ENCODE data around the gene INPP5A.

The INPP5A gene

DNA sequence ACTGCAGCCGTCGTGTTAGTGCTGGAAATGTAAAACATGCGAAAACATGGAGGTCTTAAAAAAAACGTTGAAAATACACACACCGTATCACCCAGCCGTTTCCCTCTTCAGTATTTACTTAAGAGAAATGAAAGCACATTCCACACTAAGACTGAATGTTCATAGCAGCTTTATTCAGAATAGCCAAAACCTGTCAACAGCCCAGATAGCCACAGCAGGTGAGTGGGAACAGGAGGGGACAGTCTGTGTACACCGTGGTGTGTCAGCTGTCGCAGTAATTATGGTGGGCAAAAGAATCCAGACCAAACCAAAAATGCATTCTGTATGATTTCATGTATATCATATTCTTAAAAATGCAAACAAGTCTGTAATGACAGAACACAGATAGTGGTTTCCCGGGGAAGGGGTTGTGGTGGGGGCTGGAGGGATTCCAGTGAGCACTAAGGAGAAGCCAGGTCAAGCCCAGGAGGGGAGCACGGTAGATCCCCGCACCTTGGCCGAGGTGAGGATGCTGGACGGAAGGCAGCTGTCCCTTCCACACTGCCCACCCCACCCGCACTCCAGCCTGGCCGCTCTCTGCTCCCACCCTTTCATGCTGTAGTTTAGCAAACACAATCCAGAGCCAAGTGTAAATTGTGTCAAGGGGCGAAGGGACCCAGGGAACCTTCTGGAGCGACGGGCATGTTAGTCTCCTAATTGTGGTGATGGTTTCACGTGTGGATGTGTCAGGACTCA, 124.8 kb downstream of the INPP5A start:
- TF ChIP-seq, protein P1, sequence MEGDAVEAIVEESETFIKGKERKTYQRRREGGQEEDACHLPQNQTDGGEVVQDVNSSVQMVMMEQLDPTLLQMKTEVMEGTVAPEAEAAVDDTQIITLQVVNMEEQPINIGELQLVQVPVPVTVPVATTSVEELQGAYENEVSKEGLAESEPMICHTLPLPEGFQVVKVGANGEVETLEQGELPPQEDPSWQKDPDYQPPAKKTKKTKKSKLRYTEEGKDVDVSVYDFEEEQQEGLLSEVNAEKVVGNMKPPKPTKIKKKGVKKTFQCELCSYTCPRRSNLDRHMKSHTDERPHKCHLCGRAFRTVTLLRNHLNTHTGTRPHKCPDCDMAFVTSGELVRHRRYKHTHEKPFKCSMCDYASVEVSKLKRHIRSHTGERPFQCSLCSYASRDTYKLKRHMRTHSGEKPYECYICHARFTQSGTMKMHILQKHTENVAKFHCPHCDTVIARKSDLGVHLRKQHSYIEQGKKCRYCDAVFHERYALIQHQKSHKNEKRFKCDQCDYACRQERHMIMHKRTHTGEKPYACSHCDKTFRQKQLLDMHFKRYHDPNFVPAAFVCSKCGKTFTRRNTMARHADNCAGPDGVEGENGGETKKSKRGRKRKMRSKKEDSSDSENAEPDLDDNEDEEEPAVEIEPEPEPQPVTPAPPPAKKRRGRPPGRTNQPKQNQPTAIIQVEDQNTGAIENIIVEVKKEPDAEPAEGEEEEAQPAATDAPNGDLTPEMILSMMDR (IDR thresholded peaks at IDR 0.05; ENCODE audit: low read length): no peak
- TF ChIP-seq EZH2 (optimal IDR thresholded peaks at IDR 0.05; ENCODE audit: low read depth, low read length) (no peak), EZH2phosphoT487 (IDR thresholded peaks at IDR 0.05; ENCODE audit: low read length) (no peak)
- DNase-seq: no peak
- H3F3A ChIP-seq (ENCODE audit: insufficient read depth, low read length): no peaks in the 10 kb centered on the region

DNA sequence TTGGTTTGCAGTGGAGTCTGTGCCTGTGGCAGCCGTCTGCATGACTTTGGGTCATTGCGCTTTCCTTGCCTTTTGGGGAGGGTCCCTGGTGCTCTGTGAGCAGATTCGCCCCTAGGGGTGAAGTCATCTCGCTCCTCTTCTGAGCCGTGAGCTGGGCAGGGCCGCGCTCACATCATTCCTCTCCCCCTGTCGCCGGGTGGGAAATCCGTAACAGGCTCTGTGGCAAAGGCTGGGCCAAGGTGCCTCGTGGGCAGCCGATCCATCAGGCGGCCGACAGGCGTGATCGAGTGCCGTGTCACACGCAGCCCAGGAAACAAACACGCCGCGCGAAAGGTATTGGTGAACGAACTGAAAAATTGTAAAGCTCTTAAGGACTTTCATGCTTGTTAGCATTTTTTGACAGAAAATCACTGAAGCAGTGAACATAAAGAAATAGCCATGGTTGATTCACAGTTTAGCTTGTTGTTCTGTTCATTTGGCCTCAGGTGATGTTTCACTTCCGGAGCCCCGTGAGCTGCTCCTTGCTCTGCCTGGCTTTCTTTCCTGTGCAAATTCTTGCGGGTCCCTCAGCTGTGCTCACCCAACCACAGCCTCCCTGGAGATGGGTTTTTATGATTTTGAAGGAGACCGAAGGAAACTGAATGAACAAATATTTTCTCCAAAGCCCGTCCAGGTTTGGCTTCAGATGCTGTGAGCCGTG, 126.2 kb downstream of the INPP5A start:
- no peaks in the 10 kb centered on the region for H3K27me3 ChIP-seq (replicated peaks; ENCODE audit: insufficient read depth, low read length)
- no peak overlapping the region for H2AFZ ChIP-seq (ENCODE audit: low read length)
- H4K20me1 ChIP-seq (ENCODE audit: insufficient read depth, low read length): no peaks in the 10 kb centered on the region
- H3K27ac ChIP-seq (ENCODE audit: low read length): no peak overlapping the region
- no peaks in the 10 kb centered on the region for H3K36me3 ChIP-seq (replicated peaks; ENCODE audit: insufficient read depth, low read length)
- no peaks in the 10 kb centered on the region for H3K9me3 ChIP-seq (replicated peaks; ENCODE audit: insufficient read depth, low read length)
- no peaks in the 10 kb centered on the region for H3F3A ChIP-seq (ENCODE audit: insufficient read depth, low read length)
- no peak overlapping the region for H3K4me3 ChIP-seq (ENCODE audit: low read length)
- H3K9ac ChIP-seq (ENCODE audit: low read length): no peak overlapping the region
- no peak for DNase-seq
- TF ChIP-seq EZH2phosphoT487 (IDR thresholded peaks at IDR 0.05; ENCODE audit: low read length) (no peak), EZH2 (optimal IDR thresholded peaks at IDR 0.05; ENCODE audit: low read depth, low read length) (no peak)
- TF ChIP-seq, protein P1 (IDR thresholded peaks at IDR 0.05; ENCODE audit: low read length): no peak
- no peak overlapping the region for H3K4me2 ChIP-seq (ENCODE audit: low read depth, low read length)
- no peaks in the 10 kb centered on the region for H3K9me2 ChIP-seq (replicated peaks; ENCODE audit: insufficient read depth, low read length)
- H3K4me1 ChIP-seq (ENCODE audit: low read length): no peaks in the 10 kb centered on the region
- no peaks in the 10 kb centered on the region for H3K79me2 ChIP-seq (ENCODE audit: low read length)

More for the DNA sequence above, 124.8 kb downstream of the INPP5A start:
- Histone ChIP-seq H3K4me1 (ENCODE audit: low read length) (no peaks in the 10 kb centered on the region), H3K79me2 (ENCODE audit: low read length) (no peaks in the 10 kb centered on the region), H3K4me3 (ENCODE audit: low read length) (no peak overlapping the region), H3K9ac (ENCODE audit: low read length) (no peak overlapping the region), H3K4me2 (ENCODE audit: low read depth, low read length) (no peak overlapping the region), H3K9me2 (replicated peaks; ENCODE audit: insufficient read depth, low read length) (no peaks in the 10 kb centered on the region), H3K27ac (ENCODE audit: low read length) (no peak overlapping the region), H2AFZ (ENCODE audit: low read length) (no peak overlapping the region), H3K9me3 (replicated peaks; ENCODE audit: insufficient read depth, low read length) (no peaks in the 10 kb centered on the region), H4K20me1 (ENCODE audit: insufficient read depth, low read length) (no peaks in the 10 kb centered on the region), H3K36me3 (replicated peaks; ENCODE audit: insufficient read depth, low read length) (no peaks in the 10 kb centered on the region), H3K27me3 (replicated peaks; ENCODE audit: insufficient read depth, low read length) (no peaks in the 10 kb centered on the region)

DNA sequence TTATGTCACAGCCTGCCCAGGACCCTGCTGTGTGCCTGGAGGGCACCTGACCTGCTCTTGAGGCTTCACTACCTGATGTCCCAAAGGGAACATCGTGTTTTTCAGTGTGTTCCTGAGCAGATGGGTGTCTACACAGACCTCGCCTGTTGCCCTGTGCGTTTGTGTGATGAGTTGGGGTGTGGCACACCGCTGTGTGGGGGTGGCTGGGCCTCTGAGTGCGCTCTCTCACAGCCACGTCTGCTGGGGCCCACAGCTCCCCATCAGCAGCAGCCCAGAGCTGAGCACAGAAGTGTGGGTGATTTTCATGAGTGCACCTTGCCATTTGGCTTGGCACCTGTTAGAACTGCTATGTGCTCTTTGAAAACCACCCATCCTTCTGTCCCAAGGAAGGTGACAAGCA, 126.8 kb downstream of the INPP5A start:
- Histone ChIP-seq H3K4me3 (ENCODE audit: low read length) (no peak overlapping the region), H3K79me2 (ENCODE audit: low read length) (no peaks in the 10 kb centered on the region), H3F3A (ENCODE audit: insufficient read depth, low read length) (no peaks in the 10 kb centered on the region), H3K36me3 (replicated peaks; ENCODE audit: insufficient read depth, low read length) (no peaks in the 10 kb centered on the region), H4K20me1 (ENCODE audit: insufficient read depth, low read length) (no peaks in the 10 kb centered on the region), H3K27me3 (replicated peaks; ENCODE audit: insufficient read depth, low read length) (no peaks in the 10 kb centered on the region), H3K27ac (ENCODE audit: low read length) (no peak overlapping the region), H3K9me3 (replicated peaks; ENCODE audit: insufficient read depth, low read length) (no peaks in the 10 kb centered on the region), H3K9ac (ENCODE audit: low read length) (no peak overlapping the region), H3K4me2 (ENCODE audit: low read depth, low read length) (no peak overlapping the region), H3K4me1 (ENCODE audit: low read length) (no peaks in the 10 kb centered on the region), H2AFZ (ENCODE audit: low read length) (no peak overlapping the region), H3K9me2 (replicated peaks; ENCODE audit: insufficient read depth, low read length) (no peaks in the 10 kb centered on the region)
- no peak for DNase-seq
- TF ChIP-seq EZH2phosphoT487 (IDR thresholded peaks at IDR 0.05; ENCODE audit: low read length): no peak
- TF ChIP-seq, protein P1 (IDR thresholded peaks at IDR 0.05; ENCODE audit: low read length): no peak
- no peak for TF ChIP-seq EZH2 (optimal IDR thresholded peaks at IDR 0.05; ENCODE audit: low read depth, low read length)
